HuH-7.5 (cell line): ENCODE results near the gene AHCYL2.
"Not testable (repeated sequence)": the region's sequence is repeated elsewhere in the genome, so short reads cannot be mapped to it uniquely, and the experiment has no call there.

Experiments used
- DNase-seq: peaks from one replicate; pipeline ENCODE4 v3.0.0; 2011; ENCODE audit warnings: low spot score

The AHCYL2 gene

DNA sequence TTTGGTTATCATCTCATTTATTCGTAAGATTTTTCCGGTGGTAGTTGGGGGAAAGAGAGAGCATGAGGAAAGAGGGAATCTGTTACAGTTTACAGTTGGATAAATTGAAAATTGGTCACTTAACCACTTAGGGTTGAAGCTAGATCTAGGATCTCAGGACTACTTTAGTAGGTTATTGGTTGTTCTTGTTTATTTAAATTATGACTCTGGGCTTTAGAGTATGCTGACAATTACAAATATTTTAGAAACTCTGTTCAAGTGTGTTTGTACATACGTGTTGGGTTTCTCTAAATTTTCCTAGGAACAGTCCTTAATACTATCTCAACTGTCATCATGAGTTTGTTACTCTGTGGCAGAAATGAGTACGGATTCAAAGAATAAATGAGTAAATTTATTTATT, 160.8 kb downstream of the AHCYL2 start:
- DNase-seq = no peak

DNA sequence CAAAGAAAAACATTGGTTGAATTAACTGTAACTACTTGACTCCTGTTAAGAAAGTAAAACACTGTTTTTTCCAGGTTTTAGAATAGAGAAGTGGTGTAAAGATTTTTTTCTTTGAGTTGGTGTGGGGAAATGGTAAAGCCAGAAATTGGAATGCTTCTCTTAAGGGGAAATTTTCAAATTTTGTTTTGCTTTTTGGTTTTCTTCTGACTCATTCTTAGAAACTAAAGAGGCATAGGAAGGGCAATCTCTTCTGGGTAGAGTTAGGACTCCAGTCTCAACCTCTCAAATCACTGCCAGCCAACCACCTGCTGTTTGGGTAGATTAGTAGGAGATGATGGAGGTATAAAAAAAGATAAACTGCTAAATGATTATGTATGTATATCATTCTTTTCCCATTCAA, 161.7 kb downstream of the AHCYL2 start:
- DNase-seq = no peak

DNA sequence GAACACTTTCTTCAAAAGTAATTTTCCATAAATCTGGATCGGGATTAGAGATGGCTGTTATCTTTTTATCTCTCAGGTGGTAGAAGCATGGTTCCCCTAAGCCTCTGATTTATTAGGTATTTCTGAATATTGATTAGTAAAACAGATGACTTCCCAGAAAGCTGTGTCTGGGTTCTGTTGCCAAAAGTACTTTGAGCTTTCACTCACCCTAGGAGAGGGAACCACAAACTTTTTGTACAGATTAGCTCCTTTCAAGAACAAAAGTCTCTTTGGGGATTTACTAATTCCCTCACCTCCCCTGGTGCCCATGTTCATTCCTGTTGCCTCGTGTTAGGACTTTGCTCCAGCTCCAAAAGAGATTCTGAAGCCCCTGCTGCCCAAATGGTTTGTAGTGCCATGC, 162.7 kb downstream of the AHCYL2 start:
- DNase-seq = no peak

DNA sequence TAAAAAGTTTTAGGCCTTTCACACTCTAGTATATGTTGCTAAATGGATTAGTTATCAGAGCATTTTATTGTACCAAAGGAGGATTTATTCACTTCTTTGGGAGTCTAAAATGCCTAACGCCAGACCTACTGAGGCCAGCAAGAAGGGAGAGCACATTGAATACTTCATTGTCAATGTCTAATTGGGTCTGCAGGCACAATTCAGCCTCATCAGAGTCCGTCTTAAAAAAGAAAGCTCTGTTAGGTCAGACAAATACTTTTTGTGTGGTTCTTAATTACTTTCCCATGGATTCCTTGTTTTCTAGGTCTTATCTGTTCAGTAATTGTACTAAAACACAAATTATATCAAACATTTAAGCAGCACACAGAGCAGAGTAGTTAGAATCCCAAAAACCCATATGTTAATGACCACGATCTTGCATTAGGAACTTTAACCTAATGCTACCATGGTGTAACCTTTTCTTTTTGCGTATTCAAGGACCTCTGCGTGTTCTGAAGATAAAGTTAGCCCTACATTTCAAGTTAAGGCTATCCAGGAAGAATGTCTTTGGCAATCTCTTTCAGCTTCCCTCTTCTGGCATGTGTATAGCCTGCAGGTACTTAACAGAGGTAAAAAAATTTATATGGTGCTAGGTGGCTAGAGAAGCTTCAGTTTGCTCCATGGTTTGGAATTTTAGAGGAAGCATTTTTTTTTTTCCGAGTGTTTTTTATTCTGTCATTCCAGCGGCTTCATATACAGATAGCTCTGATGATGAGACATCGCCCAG, 163.7 kb downstream of the AHCYL2 start:
- no peak for DNase-seq

DNA sequence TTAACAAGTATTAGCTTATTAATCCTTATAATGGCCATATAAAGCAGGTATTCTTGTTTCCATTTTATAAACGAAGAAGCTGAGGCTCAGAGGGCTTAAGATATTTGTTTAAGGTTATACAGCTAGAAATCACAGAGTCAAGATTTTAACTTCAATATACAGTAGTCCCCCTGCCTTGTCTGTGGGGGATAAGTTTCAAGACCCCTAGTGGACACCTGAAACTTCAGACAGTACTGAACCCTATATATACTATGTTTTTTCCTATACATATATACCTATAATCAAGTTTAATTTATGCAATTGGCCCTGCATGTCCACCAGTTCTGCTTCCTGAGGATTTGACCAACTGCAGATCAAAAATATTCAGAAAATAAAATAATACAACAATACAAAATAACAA, 165.0 kb downstream of the AHCYL2 start:
- no peak for DNase-seq

DNA sequence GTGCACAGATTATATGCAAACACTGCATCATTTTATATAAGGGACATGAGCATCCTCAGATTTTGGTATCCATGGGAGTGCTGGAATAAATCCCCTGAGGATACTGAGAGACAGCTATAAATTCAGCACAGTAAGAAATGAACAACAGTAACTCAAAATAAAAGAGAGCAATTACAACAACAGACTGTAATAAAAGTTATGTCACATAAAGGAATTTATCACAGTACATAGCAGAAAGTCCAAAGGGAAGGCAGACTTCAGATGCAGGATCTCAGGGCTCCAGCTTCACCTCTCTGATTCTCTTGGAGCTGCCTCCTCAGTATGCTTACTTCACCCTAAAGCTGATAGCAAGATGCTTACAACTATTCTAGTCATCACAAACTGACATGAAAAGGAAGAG, 165.5 kb downstream of the AHCYL2 start:
- DNase-seq = no peak

DNA sequence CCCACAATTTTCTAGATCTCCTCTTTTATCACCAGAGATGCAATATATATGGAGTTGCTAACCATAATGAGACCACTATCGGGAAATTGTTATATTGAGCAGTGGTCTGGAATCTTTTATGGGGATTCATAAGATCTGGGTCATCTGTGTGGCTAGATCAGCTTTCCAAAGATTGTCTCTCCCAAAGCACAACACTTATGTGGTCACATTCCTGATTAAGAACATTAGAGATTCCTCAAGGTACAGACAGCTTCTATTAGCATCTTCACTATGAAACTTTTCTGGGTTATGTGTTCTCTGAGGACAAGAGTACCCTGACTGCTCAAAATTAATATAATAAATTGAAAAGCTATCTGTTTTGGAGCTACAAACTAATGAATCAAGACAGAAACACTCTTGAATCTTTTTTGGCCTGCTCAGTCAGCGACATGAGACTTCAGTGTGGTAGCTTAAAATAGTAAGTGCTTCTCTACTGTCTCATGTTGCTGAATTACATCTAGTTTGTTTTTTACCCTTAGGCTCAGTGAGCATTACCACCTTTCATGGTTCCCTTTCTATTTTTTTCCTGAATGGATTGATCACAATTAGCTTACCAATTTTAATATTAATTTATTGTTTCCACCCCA, 166.8 kb downstream of the AHCYL2 start:
- no peak for DNase-seq

DNA sequence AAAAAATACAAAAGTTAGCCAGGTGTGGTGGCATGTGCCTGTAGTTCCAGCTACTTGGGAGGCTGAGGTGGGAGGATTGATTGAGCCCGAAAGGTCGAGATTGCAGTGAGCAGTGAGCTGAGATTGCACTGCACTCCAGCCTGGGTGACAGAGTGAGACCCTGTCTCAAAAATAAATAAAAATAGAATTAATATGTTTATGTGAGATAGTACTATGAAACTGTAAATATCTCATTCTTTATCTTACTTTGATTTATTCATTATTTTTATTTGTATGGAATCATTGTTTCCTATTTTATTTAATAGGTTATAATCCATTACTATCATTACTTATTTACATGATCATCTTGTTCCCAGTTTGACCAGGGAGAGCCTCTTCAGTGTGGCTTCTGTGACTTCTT, 168.4 kb downstream of the AHCYL2 start:
- no peak for DNase-seq

DNA sequence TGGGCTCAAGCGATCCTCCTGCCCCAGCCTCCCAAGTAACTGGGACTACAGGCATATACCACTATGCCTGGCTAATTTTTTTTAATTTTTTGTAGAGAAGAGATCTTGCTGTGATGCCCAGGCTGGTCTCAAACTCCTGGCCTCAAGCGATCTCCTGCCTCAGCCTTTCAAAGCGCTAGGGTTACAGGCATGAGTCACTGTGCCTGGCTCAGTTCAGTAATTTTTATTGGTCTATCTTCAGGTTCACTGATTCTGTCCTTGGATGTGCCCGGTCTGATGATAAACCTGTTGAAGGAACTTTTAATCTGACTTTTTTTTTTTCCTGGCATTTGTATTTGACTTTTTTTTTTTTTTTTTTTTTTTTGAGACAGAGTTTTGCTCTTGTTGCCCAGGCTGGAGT, 169.3 kb downstream of the AHCYL2 start:
- DNase-seq = no peak

DNA sequence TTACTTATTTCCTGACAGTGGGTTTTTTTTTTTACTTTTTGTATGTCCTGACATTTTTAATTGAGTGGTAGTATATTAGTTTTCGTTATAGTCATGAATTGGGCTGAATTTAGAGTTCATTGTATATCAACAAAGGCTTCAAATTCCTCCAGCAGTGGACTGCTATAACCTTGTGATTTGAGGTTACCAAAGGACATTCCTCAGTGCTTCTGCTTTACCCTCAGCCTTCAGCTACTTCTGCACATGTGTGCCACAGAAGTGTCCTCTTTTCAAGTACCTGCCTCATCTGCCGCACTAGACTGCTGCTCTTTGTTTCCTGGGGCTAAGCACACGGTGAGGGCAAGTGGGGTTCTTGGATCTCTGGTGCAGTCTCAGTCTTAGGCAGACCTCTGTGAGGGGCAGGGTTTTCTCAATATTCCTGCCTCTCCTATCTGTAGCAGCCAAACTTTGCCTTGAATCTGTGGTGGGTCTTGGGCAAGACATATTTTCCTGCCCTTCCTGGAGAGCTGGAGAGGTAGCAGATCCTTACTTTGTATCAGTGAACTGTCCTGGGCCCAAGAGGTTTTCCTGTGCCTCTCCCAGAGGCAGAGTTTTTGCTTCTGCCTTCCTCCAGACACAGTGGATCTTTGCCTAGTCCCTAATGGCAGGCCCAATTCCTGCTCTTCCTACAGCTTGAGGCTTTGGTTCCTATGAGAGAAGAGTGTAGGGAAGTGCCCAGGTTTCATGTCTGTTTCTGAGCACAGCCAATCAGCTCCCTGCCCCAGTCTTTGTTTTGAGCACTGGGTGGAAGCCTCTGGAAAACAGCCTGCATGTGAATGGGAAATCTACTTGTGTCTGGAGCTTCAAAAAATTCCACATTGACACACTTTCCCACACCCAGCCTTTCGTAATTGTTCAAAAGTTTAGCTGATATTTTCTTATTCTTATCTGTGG, 170.4 kb downstream of the AHCYL2 start:
- no peak for DNase-seq

DNA sequence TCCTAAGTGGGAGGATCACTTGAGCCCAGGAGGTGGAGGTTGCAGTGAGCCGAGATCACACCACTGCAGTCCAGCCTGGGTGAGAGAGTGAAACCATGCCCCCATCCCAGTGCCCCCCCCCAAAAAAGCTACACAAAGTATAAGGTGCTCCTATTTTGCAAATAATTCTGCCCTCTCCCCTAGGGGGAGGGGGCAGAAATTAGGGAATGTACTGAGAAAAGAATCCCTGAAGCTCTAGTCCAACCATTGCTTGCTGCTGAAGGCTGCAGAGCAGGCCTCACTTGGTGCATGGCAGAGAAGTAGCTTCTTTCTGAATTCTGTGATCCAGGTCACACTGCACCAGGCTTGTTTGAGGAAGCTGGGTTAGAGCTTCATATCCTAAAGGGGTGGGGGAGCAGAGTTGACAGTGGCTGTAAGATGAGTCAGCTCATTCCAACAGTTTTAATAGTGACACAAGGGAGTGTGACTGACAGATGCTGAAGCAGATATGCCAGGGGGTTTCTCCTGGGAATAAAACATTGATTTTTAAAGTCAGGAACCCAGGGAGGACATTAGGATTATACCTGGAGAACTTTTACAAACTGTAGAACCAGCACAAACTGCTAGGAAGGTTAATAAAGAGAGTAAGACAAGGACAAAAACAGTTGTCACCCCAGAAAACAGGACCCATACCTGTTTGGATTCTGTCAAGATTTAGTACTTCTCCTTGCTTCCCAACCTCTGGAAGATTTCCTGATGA, 176.6 kb downstream of the AHCYL2 start:
- DNase-seq = peak; percentile 8

DNA sequence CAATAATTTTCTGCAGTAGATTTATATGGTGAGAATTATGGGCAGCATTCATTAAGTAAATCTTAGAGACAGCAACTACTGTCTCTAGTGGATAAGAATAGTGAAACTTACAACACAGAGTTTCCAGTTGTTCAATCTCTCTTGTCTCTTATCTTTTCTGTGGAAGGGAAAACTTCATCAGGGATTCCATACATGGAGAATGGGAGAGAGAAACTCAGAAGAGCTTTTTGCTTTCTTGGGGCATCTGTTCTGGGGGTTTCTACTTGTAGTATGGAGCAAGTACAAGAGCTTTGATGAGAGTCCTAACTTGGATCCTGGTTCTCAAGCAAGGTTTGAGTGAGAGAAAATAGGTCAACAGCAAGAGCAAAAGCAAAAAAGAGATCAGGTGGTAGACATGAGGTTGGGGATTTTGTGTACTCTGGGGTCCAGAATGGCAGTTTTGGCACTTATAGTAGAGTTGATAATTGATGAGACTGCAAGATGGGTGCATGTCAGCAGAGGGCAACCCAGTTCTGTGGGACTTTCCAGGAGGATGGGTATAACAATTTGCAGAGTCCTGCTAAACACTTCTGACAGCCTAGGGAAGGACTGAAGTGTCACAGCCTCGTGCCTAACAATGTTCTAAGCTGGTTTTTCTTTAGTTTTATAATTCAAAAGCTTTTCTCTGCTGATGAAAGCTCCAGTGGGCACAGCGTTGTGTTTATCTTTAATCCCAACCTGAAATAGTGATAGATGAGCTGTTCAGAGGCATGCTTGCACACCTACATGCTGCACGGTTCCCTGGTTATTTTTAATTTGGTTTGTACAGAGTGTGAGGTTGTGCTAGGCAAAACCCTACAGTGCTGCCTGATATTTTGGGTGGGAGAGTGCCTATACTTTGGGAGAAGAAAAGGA, 177.4 kb downstream of the AHCYL2 start:
- no peak for DNase-seq

DNA sequence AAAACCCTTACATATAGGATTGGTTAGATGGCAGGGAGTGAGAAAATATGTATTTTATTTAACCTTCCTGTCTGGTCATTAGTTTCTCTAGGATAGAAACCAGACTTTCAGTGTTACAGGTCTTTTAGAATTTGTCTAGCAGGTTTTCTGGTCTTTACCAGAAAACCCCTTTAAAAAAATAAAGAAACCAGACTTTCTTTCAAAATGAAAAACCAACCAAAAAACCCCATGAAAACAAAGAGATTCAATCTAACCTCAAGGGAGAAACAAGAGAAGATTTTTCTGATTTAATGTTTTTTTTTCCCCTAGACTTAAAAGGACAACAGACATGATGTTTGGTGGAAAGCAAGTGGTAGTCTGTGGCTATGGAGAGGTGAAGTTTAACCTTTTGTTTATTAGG, 180.7 kb downstream of the AHCYL2 start:
- DNase-seq = no peak

DNA sequence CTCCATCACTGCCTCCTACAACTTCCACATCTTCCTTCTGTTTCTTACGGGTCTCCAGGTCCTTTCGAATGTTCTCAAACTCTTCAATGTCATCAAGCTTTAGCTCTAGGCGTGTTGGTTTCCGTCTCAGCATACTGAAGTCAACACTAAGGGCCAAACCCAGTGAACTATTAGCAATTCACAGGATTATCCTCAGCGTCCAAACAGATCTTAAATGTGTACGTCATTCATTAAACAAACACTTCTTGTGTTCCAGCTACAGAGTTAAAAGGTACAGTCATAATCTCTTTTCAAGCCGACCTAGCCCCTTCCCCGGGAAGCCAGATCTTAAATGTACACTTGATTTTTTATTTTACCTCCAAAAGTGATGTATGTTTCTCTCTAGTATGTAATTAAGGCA, 185.4 kb downstream of the AHCYL2 start:
- not testable (repeated sequence) for DNase-seq

DNA sequence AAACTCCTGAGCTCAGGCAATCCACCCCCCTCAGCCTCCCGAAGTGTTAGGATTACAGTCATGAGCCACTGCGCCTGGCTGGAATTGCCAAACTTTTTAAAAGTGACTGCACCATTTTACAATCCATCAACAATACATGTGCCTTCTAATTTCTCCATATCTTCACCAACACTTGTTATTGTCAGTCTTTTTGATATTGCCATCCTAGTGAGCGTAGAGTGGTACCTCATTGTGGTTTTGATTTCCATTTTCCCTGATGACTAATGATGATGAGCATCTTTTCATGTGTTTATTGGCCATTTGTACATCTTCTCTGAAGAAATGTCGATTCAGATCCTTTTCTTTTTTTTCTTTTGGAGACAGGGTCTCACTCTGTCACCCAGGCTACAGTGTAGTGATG, 187.7 kb downstream of the AHCYL2 start:
- no peak for DNase-seq

DNA sequence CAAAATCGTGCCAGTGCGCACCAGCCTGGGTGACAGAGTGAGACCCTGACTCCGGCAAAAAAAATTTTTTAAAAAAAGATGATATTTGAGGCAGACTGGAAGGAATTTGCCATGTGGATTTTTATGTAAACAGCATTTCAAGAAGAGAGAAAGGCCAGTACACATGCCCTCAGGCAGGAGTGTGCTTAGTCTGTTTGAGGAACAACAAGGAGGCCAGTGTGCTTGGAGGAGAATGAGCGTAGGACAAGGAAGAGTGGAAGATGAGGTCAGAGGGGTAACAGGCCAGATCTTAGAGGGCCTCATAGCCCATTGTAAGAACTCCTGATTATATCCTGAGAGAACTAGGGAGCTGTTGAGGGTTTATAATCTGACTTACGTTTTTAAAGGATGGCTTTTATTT, 192.2 kb downstream of the AHCYL2 start:
- no peak for DNase-seq

DNA sequence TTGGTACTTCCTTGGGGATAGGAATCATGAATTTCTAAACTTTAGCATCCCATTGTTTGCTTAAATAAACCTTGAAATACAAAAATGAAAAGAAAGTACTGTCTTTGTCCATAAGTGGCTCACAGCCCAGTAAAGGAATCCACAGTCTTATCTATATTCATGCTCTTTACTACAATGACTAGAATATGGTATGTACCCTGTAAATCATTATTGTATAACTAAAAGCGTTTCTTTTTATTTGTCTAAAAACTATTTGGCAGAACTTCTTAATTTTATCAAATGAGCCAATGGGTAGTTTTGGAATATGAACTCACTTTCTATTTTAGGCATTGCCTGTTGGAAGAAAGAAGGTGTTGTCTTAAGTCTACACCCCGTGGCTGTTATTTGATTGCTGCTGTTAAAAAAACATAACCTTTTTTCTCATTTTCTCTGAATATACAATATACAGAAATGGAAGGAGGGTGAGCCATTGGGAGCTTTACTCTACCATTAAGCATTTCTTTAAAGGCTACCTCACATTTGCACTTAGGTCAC, 197.0 kb downstream of the AHCYL2 start:
- DNase-seq = no peak

DNA sequence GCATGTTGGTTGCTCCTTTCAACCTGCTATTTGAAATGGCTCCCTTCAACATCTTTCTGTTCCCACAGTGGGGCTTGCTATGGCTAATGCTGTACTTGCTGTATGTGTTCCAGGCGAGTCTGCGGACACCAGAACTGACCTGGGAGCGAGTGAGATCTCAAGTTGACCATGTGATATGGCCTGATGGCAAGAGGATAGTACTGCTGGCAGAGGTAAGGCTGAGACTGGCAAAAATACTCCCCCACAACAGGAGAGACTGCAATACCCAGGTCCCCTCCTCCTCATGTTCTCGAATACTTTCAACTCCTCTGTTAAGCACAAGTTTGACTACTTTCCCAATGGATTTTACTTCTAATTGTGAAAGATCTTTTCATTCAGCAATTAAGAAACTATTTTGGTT, 197.9 kb downstream of the AHCYL2 start:
- no peak for DNase-seq

DNA sequence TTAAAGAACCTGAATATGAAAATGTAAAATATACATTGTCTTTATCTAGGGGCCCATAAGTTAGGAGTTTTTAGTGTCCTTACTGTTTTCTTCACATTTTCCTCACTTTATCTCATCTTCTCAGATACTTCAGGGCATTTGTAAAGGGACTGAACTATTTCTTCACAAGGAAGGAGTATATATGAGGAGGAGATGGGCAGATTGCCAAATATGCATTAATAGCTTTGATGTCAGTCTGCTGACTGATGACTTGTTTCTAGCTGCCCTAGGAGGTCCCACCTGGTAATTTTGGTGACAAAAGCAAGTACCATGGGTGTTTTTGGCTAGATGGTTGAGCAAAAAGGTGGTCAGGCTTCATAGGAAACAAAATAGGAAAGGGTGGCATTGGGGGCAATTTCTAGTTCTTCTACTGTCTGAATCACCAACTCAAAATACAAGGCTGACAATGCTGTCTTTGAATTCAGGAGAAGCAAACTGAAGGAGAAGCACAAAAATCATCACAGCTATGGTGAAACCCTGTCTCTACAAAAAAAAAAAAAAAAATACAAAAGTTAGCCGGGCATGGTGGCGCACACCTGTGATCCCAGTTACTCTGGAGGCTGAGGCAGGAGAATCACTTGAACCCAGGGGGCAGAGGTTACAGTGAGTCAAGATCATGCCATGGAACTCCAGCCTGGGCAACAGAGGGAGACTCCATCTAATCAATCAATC, 199.0 kb downstream of the AHCYL2 start:
- no peak for DNase-seq

DNA sequence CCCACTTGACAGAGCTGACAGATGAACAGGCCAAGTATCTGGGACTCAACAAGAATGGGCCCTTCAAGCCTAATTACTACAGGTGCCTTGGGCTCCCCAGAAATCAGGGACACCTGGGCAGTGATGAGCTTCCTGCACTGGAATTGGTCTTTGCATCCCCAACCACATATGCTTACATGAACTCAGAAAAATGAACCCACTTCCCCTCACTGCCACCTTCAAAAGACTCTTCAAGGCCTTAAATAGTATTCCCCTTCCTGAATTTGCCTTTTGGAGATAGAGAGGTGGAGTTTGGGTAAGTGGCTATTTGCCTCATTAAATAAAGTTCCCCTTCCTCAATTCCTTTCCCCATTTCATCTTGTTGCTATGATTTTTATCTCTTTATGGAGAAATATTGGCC, 201.7 kb downstream of the AHCYL2 start:
- DNase-seq = no peak
